Measurements from ENCODE around the gene ATP7B. TPM values are rescaled to one million over a fixed set of nuclear protein-coding genes. Genes with fewer than 3 reads are reported as not detected.

ATP7B gene
- total RNA-seq, 1 donor from 2014 or later, result 12.3 TPM

DNA sequence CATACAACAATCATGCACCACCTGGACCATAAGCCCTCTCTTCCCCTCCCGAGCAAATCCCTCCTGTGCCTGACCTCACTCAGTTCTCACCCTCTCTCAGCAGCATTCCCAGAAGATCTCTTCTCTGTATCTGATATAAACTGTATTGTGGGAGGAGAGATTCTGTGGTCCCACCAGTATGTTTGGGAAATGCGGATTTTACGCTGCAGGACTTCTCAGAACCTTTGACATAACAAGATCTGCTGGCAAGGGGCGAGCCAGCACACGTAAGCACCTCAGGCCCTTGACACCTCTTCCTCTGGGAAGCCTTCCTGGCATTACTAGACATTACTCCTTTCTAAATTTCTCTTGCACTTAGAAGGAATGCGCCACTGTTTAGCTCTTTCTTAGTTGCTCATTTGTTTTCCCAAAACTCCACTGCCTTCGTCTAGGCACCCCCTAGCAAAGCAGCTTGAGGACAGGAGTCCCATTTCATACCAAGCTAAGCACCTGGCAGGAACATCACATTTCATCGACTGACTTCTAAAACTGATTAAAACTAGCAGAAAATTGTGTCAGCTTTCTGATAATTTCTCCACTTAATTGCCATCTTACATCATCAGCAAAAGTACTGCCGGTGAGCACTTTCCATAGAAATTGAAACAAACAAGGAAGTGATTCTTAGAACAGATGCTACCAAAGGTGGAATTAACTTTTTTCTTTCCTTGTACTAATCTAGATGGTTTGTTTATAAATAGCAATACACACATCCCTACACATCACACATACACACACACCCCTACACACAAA is 86.3 kb downstream of the ATP7B start:
- Histone ChIP-seq H4K20me1 (ENCODE audit: insufficient read depth, low read length) (no peaks in the 10 kb centered on the region), H2AFZ (ENCODE audit: low read depth, low read length) (no peak overlapping the region), H3K9ac (ENCODE audit: low read length) (no peak overlapping the region), H3K27ac (ENCODE audit: low read depth, low read length) (no peak overlapping the region), H3K36me3 (ENCODE audit: insufficient read depth, low read length) (no peaks in the 10 kb centered on the region), H3K27me3 (ENCODE audit: insufficient read depth, low read length) (peaks cover under 1% of the 10 kb centered on the region), H3K79me2 (ENCODE audit: insufficient read depth, low read length) (no peaks in the 10 kb centered on the region), H3K4me2 (ENCODE audit: low read length) (no peak overlapping the region), H3K9me3 (ENCODE audit: insufficient read depth, low read depth, low read length) (no peaks in the 10 kb centered on the region), H3K4me3 (ENCODE audit: insufficient read depth, low read depth, low read length) (no peak overlapping the region), H3K4me1 (ENCODE audit: insufficient read depth, low read length) (no peaks in the 10 kb centered on the region)
- no peak for TF ChIP-seq EZH2 (IDR thresholded peaks at IDR 0.05; ENCODE audit: insufficient read depth, low read length)
- no peak for TF ChIP-seq CTCF (IDR thresholded peaks at IDR 0.05; ENCODE audit: insufficient read depth, low read depth, low read length)
- H3K27me3 Mint-ChIP-seq (ENCODE audit: low read depth, unreplicated experiment), result peaks cover 8% of the 10 kb centered on the region
- H3K4me1 Mint-ChIP-seq (ENCODE audit: low read depth, unreplicated experiment), result no peaks in the 10 kb centered on the region
- H3K36me3 Mint-ChIP-seq (ENCODE audit: low read depth, unreplicated experiment), result peaks cover 3% of the 10 kb centered on the region
- H3K9me3 Mint-ChIP-seq (ENCODE audit: unreplicated experiment), result no peaks in the 10 kb centered on the region
- no peak overlapping the region for H3K4me3 Mint-ChIP-seq (ENCODE audit: unreplicated experiment)
- DNase-seq (ENCODE audit: low read depth) (no peak), FAIRE-seq (no peak)
- peak overlapping the region; percentile 16 for H3K27ac Mint-ChIP-seq (ENCODE audit: unreplicated experiment)

GRCh38 chr13:51923983-51924539 is 87.2 kb downstream of the ATP7B start:
- H3K4me3 ChIP-seq (ENCODE audit: insufficient read depth, low read depth, low read length), result no peak overlapping the region
- no peak overlapping the region for H3K27ac ChIP-seq (ENCODE audit: low read depth, low read length)
- H3K27ac Mint-ChIP-seq (ENCODE audit: unreplicated experiment), result no peak overlapping the region
- no peak overlapping the region for H3K9ac ChIP-seq (ENCODE audit: low read length)
- H3K36me3 Mint-ChIP-seq (ENCODE audit: low read depth, unreplicated experiment), result peaks cover 3% of the 10 kb centered on the region
- no peaks in the 10 kb centered on the region for H3K4me1 ChIP-seq (ENCODE audit: insufficient read depth, low read length)
- no peak for DNase-seq (ENCODE audit: low read depth)
- peaks cover 8% of the 10 kb centered on the region for H3K27me3 Mint-ChIP-seq (ENCODE audit: low read depth, unreplicated experiment)
- no peaks in the 10 kb centered on the region for H3K9me3 Mint-ChIP-seq (ENCODE audit: unreplicated experiment)
- H3K9me3 ChIP-seq (ENCODE audit: insufficient read depth, low read depth, low read length), result no peaks in the 10 kb centered on the region
- H3K4me1 Mint-ChIP-seq (ENCODE audit: low read depth, unreplicated experiment), result no peaks in the 10 kb centered on the region
- peaks cover 3% of the 10 kb centered on the region for H3K27me3 ChIP-seq (ENCODE audit: insufficient read depth, low read length)
- FAIRE-seq, result no peak
- no peak for TF ChIP-seq EZH2 (IDR thresholded peaks at IDR 0.05; ENCODE audit: insufficient read depth, low read length)
- TF ChIP-seq CTCF (IDR thresholded peaks at IDR 0.05; ENCODE audit: insufficient read depth, low read depth, low read length), result peak; percentile 31
- H3K36me3 ChIP-seq (ENCODE audit: insufficient read depth, low read length), result no peaks in the 10 kb centered on the region
- no peaks in the 10 kb centered on the region for H4K20me1 ChIP-seq (ENCODE audit: insufficient read depth, low read length)
- no peaks in the 10 kb centered on the region for H3K79me2 ChIP-seq (ENCODE audit: insufficient read depth, low read length)
- no peak overlapping the region for H3K4me2 ChIP-seq (ENCODE audit: low read length)
- H2AFZ ChIP-seq (ENCODE audit: low read depth, low read length), result no peak overlapping the region
- no peak overlapping the region for H3K4me3 Mint-ChIP-seq (ENCODE audit: unreplicated experiment)

Measured in astrocyte (in vitro differentiated cells and primary cell).